GM18526 (cell line): ENCODE results near the gene TAS2R40.

Source experiments
- POLR2A ChIP-seq: IDR thresholded peaks from 3 replicates; pipeline ENCODE4 v1.6.1; 2011; ENCODE audit not compliant: insufficient read length; ENCODE audit errors: extremely low read depth

The TAS2R40 gene

GRCh38 chr7:143216151-143216550 is 5.7 kb upstream of the TAS2R40 start:
- no peak for TF ChIP-seq POLR2A

DNA sequence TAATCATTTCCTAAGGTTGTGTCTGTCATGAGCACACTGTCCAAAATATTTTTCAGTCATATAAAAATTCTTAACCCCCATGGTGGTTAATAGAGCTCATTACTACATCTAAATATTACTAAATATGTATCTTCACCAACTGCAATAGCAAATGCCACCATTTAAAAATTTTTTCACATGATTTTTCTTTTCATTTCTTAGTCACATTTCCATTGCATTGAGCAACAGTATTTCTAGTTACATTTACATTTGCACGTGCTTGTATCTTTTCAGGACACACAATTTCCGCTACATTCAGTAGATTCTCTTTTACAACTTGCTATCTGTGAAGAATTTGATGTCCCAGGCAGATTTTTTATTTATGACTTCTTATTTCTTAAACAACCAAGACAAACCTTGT is 5.2 kb upstream of the TAS2R40 start:
- no peak for TF ChIP-seq POLR2A

DNA sequence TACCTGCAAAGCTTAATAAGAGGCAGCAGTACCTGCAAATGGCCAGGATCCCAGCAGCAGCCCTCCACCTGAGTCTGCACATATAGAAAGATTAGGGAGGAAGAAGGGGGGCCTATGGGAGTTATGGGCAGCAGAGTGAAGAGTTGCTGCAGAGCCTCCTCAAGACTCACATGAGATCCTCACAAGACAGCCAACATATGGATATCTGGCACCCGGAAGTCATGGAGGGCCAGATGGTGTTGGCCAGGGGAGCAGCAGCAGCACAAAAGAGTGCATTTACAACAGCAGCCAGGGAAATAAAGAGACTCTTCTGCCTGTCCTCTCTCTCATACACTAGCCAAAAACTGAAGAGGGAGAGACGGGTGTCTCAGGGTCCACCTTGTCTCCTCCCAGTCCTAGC is 4.0 kb upstream of the TAS2R40 start:
- TF ChIP-seq POLR2A = no peak

- TF ChIP-seq POLR2A = no peak
Observed at GRCh38 chr7:143221286-143221685, 551 bp upstream of the TAS2R40 start.

- TF ChIP-seq POLR2A = no peak
Observed at GRCh38 chr7:143222782-143223181, 945 bp downstream of the TAS2R40 start.

- no peak for TF ChIP-seq POLR2A
Observed at GRCh38 chr7:143223784-143224183, 1.9 kb downstream of the TAS2R40 start.

DNA sequence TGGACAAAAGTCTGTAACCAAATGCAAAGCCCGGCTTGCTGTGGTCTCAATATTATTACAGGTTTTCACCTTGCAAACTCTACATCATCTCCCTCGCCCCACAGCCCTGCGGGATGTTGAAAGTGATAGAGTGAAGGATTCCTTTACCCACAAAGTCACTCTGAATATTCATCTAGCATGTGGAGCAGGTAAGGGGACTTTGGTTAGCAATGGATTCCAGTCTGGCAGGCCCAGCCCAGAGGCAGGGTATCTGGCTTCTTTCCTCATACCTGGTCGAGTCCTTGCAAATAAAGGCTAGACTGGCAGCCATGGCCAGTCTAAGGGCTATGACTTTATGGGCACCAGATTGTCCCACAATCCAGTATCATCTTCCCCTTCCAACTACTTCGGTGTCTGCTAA is 3.2 kb downstream of the TAS2R40 start:
- TF ChIP-seq POLR2A = no peak

- TF ChIP-seq POLR2A = no peak
Observed at GRCh38 chr7:143227806-143228205, 6.0 kb downstream of the TAS2R40 start.

DNA sequence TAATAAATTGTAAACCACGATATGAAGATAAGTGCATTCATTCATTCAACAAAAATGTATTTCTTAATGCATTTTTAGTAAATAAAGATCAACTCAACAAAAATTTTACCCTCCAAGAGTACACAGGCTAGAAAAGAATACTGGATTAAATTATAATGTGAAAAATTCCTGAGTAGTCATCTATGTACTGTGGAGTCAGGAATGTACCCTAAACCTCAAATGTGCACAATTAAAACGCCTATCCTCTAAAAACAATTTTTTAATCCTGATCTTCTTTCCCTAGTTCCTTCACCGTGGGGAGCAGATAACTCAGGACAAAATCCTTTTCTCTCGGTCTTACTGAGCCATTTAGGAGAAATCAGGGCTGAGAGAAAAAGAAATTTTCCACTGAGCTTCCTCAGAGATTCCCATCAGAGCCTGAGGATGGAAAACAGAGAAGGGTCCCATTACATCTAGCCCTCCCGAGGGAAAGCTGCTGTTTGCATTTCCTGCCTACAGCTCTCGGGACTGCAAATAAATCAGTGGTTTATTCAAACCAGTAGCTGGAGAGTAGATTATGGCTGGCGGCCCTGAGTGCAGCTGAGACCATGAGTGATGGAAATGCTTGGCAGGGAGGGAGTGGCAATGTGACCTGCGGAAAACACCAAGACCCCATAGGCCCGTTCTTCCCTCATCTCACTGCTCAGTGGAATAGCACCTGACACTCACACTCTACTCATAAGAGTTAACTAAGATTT is 7.4 kb downstream of the TAS2R40 start:
- no peak for TF ChIP-seq POLR2A

DNA sequence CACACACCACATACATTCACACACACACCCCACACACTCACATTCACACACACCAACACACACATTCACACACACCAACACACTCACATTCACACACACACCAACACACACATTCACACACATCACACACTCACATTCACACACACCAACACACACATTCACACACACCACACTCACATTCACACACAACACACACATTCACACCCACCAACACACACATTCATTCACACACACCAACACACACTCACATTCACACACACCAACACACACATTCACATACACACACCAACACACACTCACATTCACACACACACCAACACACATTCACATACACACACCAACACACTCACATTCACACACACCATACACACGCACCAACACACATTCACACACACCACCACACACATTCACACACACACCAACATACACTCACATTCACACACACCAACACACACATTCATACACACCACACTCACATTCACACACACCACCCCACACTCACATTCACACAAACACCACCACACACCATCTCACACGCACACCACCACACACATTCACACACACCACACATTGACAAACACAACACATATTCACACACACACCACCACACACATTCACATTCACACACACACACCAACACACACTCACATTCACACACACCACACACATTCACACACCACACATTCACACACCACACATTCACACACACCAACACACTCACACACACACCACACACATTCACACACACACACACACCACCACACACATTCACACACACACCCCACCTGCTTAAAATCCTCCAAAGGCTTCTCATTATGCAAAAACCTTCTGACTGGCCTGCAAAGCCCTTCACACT is 9.0 kb downstream of the TAS2R40 start:
- TF ChIP-seq POLR2A = no peak

GRCh38 chr7:143233816-143234532 is 12.1 kb downstream of the TAS2R40 start:
- no peak for TF ChIP-seq POLR2A

DNA sequence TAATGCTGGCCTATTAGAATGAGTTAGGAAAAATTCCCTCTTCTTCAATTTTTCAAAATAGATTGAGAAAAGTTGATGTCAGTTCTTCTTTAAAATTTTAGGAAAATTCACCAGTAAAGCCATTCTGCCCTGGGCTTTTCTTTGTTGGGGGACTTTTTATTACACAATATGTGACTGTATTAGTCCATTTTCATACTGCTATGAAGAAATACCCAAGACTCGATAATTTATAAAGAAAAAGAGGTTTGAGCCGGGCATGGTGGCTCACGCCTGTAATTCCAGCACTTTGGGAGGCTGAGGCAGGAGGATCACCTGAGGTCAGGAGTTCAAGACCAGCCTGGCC is 12.7 kb downstream of the TAS2R40 start:
- no peak for TF ChIP-seq POLR2A

GRCh38 chr7:143235561-143235960 is 13.7 kb downstream of the TAS2R40 start:
- no peak for TF ChIP-seq POLR2A

- TF ChIP-seq POLR2A = no peak
Observed at GRCh38 chr7:143236408-143236990, 14.7 kb downstream of the TAS2R40 start.

- TF ChIP-seq POLR2A = no peak
Observed at GRCh38 chr7:143237366-143237765, 15.5 kb downstream of the TAS2R40 start.
